Fibroblast of lung (primary cell): ENCODE data around the gene MICAL2. TPM values are rescaled to one million over a fixed set of nuclear protein-coding genes. Genes with fewer than 3 reads are reported as not detected.

Experiments
- DNase-seq, 2 donors: peaks; one replicate each; pipeline versions ENCODE4 v3.0.0 to v3.0.0-alpha.2; 2010; ENCODE audit warnings: low read depth in 2 of 2
- H2AFZ ChIP-seq: 2 replicates; pipeline ENCODE4 v1.5.1; 2012; ENCODE audit warnings: low read length, control low read depth, inconsistent platforms
- H3K27ac ChIP-seq: 2 replicates; pipeline ENCODE4 v1.5.1; 2011; ENCODE audit warnings: low read length, control low read depth; ENCODE audit not compliant: insufficient read depth
- H3K27me3 ChIP-seq: 2 replicates; pipeline ENCODE4 v1.5.1; 2011; ENCODE audit warnings: mild to moderate bottlenecking, low read length; ENCODE audit not compliant: control insufficient read depth, insufficient read depth
- H3K36me3 ChIP-seq: 2 replicates; pipeline ENCODE4 v1.5.1; 2011; ENCODE audit warnings: low read length; ENCODE audit not compliant: control insufficient read depth, insufficient read depth
- H3K4me1 ChIP-seq: 2 replicates; pipeline ENCODE4 v1.5.1; 2011; ENCODE audit warnings: low read length; ENCODE audit not compliant: control insufficient read depth, insufficient read depth; ENCODE audit errors: extremely low read depth
- H3K4me2 ChIP-seq: 2 replicates; pipeline ENCODE4 v1.5.1; 2011; ENCODE audit warnings: low read length, control low read depth; ENCODE audit not compliant: insufficient read depth; ENCODE audit errors: extremely low read depth
- H3K4me3 ChIP-seq, 4 experiments: fragments of 200-600 bp in 1 of 4; sonication (generic) in 1 of 4; replicated peaks in 1 of 4; 2 replicates each; pipeline ENCODE4 v1.5.1; 2011 to 2016; ENCODE audit warnings: low read length in 4 of 4, low read depth in 3 of 4, mild to moderate bottlenecking in 3 of 4, control low read depth in 2 of 4, inconsistent platforms in 1 of 4, mixed read lengths in 1 of 4; ENCODE audit not compliant: insufficient read depth in 1 of 4; ENCODE audit errors: control extremely low read depth in 1 of 4
- H3K79me2 ChIP-seq: 2 replicates; pipeline ENCODE4 v1.5.1; 2012; ENCODE audit warnings: mild to moderate bottlenecking, low read length, inconsistent platforms; ENCODE audit not compliant: control insufficient read depth, insufficient read depth
- H3K9ac ChIP-seq: 2 replicates; pipeline ENCODE4 v1.5.1; 2011; ENCODE audit warnings: mild to moderate bottlenecking, low read length, control low read depth; ENCODE audit not compliant: insufficient read depth
- H3K9me3 ChIP-seq: 2 replicates; pipeline ENCODE4 v1.5.1; 2012; ENCODE audit warnings: low read depth, low read length; ENCODE audit not compliant: control insufficient read depth, insufficient read depth
- H4K20me1 ChIP-seq: 2 replicates; pipeline ENCODE4 v1.5.1; 2011; ENCODE audit warnings: low read length; ENCODE audit not compliant: control insufficient read depth, insufficient read depth; ENCODE audit errors: extremely low read depth
- CTCF ChIP-seq, 2 donors: IDR thresholded peaks in 1 of 2; conservative IDR thresholded peaks in 1 of 2; 1 replicate in 1 of 2; 2 replicates in 1 of 2; pipeline ENCODE4 v1.5.1; 2011 to 2012; ENCODE audit warnings: low read length in 2 of 2, control low read depth in 1 of 2, inconsistent platforms in 1 of 2, low read depth in 1 of 2, mild to moderate bottlenecking in 1 of 2
- EZH2 ChIP-seq: IDR thresholded peaks from 2 replicates; pipeline ENCODE4 v1.5.1; 2012; ENCODE audit warnings: low read length, control low read depth, mild to moderate bottlenecking; ENCODE audit errors: missing control alignments
- polyA plus RNA-seq, 2 donors: library from polyadenylated mRNA; depleted of rRNA in 1 of 2; stranded (reverse) in 1 of 2; unstranded in 1 of 2; fragments of >200 nt; gene quantifications; 2 replicates each; pipeline ENCODE4 v1.2.1, GENCODE V29; 2011 to 2012; ENCODE audit warnings: missing spikeins in 1 of 2
- total RNA-seq: library from RNA; depleted of rRNA; stranded (reverse); fragments of >200 nt; gene quantifications from 2 replicates; pipeline ENCODE4 v1.2.1, GENCODE V29; 2014

The MICAL2 gene
- total and polyA plus RNA-seq, 2 donors (not counting 1 experiment from before 2014, with no cell fraction given), result 78.5 to 275 TPM

GRCh38 chr11:12303421-12304149, 193.2 kb downstream of the MICAL2 start:
- no peaks in the 10 kb centered on the region for H4K20me1 ChIP-seq
- no peak overlapping the region for H3K4me2 ChIP-seq
- H2AFZ ChIP-seq, result no peak overlapping the region
- H3K9me3 ChIP-seq, result no peaks in the 10 kb centered on the region
- peak in 1 of 2 donors; percentile 45 for DNase-seq
- H3K27ac ChIP-seq, result no peak overlapping the region
- no peaks in the 10 kb centered on the region for H3K79me2 ChIP-seq
- TF ChIP-seq CTCF (conservative IDR thresholded peaks at IDR 0.05 in 1 of 2, IDR thresholded peaks at IDR 0.05 in 1 of 2; ENCODE audit: low read depth in 1 of 2, low read length in 2 of 2) (no peak), EZH2 (no peak)
- H3K4me3 ChIP-seq, result no peak overlapping the region
- H3K36me3 ChIP-seq, result no peaks in the 10 kb centered on the region
- H3K9ac ChIP-seq, result no peak overlapping the region
- no peaks in the 10 kb centered on the region for H3K4me1 ChIP-seq
- H3K27me3 ChIP-seq, result no peaks in the 10 kb centered on the region

GRCh38 chr11:12306830-12307229, 196.4 kb downstream of the MICAL2 start:
- no peak for DNase-seq
- Histone ChIP-seq H3K9me3 (no peaks in the 10 kb centered on the region), H3K4me1 (no peaks in the 10 kb centered on the region), H3K27ac (no peak overlapping the region), H3K9ac (no peak overlapping the region), H2AFZ (no peak overlapping the region), H3K4me2 (no peak overlapping the region), H3K36me3 (no peaks in the 10 kb centered on the region), H4K20me1 (no peaks in the 10 kb centered on the region), H3K27me3 (no peaks in the 10 kb centered on the region), H3K4me3 (no peak overlapping the region), H3K79me2 (no peaks in the 10 kb centered on the region)
- no peak for TF ChIP-seq CTCF (conservative IDR thresholded peaks at IDR 0.05 in 1 of 2, IDR thresholded peaks at IDR 0.05 in 1 of 2; ENCODE audit: low read depth in 1 of 2, low read length in 2 of 2)
- no peak for TF ChIP-seq EZH2

- Histone ChIP-seq H2AFZ (no peak overlapping the region), H3K36me3 (no peaks in the 10 kb centered on the region), H3K4me2 (no peak overlapping the region), H3K4me1 (no peaks in the 10 kb centered on the region), H3K27ac (no peak overlapping the region), H3K9ac (no peak overlapping the region), H3K9me3 (no peaks in the 10 kb centered on the region), H3K79me2 (no peaks in the 10 kb centered on the region), H4K20me1 (no peaks in the 10 kb centered on the region), H3K27me3 (no peaks in the 10 kb centered on the region), H3K4me3 (no peak overlapping the region)
- TF ChIP-seq EZH2 (no peak), CTCF (conservative IDR thresholded peaks at IDR 0.05 in 1 of 2, IDR thresholded peaks at IDR 0.05 in 1 of 2; ENCODE audit: low read depth in 1 of 2, low read length in 2 of 2) (no peak)
- no peak for DNase-seq
Observed at GRCh38 chr11:12312132-12312531, 201.7 kb downstream of the MICAL2 start.

Other genes starting within 250 kb of the MICAL2 start
- gene DKK3, start 102.0 kb upstream of the MICAL2 start, total RNA-seq, result 387 and 1,064 TPM in 2 replicates
- 1,283 and 1,566 TPM in 2 replicates for gene DKK3, start 102.0 kb upstream of the MICAL2 start, polyA plus RNA-seq